ENCODE data around the gene ASPDH.

Gene ASPDH

GRCh38 chr19:50512999-50513745, 541 bp downstream of the ASPDH start:
- no peak for DNase-seq

GRCh38 chr19:50512112-50512998, 1.4 kb downstream of the ASPDH start:
- no peak for DNase-seq

- peak; percentile 98 for DNase-seq
These were observed 2.5 kb downstream of the ASPDH start, which contains the start of gene JOSD2 for GRCh38 chr19:50511069-50511822. JOSD2 (minus strand) TSS chr19:50511191; CDS start chr19:50510431, 760 bp downstream.

GRCh38 chr19:50510700-50511068, 3.0 kb downstream of the ASPDH start:
- no peak for DNase-seq

GRCh38 chr19:50510121-50510670, 3.5 kb downstream of the ASPDH start:
- no peak for DNase-seq

- no peak for DNase-seq
These were observed 4.3 kb downstream of the ASPDH start for GRCh38 chr19:50509366-50509765.

- DNase-seq = no peak
These were observed 4.9 kb downstream of the ASPDH start for GRCh38 chr19:50508843-50509190.

GRCh38 chr19:50507376-50507775, 6.3 kb downstream of the ASPDH start:
- no peak for DNase-seq

GRCh38 chr19:50506700-50507099, 7.0 kb downstream of the ASPDH start:
- no peak for DNase-seq

- no peak for DNase-seq
These were observed 7.7 kb downstream of the ASPDH start for GRCh38 chr19:50505856-50506611.

GRCh38 chr19:50501568-50502475, 11.9 kb downstream of the ASPDH start:
- no peak for DNase-seq

GRCh38 chr19:50501186-50501567, 12.5 kb downstream of the ASPDH start:
- no peak for DNase-seq

- DNase-seq = no peak
These were observed 13.0 kb downstream of the ASPDH start for GRCh38 chr19:50500753-50501151.

- no peak for DNase-seq
These were observed 13.5 kb downstream of the ASPDH start for GRCh38 chr19:50500060-50500752.

- DNase-seq = no peak
These were observed 15.3 kb downstream of the ASPDH start for GRCh38 chr19:50498219-50499056.

GRCh38 chr19:50497022-50497405, 16.7 kb downstream of the ASPDH start:
- DNase-seq = no peak

GRCh38 chr19:50496189-50497021, 17.3 kb downstream of the ASPDH start:
- DNase-seq = no peak

- no peak for DNase-seq
These were observed 18.6 kb downstream of the ASPDH start for GRCh38 chr19:50495020-50495531.

Data from kidney glomerular epithelial cell (primary cell).